Fibroblast of lung (primary cell): ENCODE measurements around the gene IL2RA.

Source experiments
- EZH2 ChIP-seq: IDR thresholded peaks from 2 replicates; pipeline ENCODE4 v1.5.1; 2012; ENCODE audit warnings: low read length, control low read depth, mild to moderate bottlenecking; ENCODE audit errors: missing control alignments
- TF ChIP-seq, protein P1 (sequence below), 2 donors: IDR thresholded peaks in 1 of 2; conservative IDR thresholded peaks in 1 of 2; 1 replicate in 1 of 2; 2 replicates in 1 of 2; pipeline ENCODE4 v1.5.1; 2011 to 2012; ENCODE audit warnings: low read length in 2 of 2, control low read depth in 1 of 2, inconsistent platforms in 1 of 2, low read depth in 1 of 2, mild to moderate bottlenecking in 1 of 2

DNA sequence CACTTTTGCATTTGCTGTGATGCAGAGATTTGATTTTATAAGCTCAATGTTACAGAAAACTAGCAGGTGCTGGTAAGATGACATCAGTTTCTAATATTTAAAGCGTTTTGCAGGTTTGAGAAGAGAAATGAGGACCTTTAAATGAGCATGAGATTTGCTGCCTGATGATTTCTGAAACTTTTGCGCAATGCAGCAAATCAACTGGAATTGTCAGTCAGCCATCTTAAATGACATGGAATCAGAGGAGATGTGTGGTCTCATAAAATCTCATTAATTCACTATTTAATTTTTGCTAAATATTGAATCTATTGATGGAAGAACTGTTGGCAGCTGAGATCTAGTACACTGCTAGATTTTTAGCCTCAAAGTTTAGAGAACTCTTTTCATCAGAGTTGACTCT lies 30.6 kb upstream of the IL2RA start:
- TF ChIP-seq, protein P1, sequence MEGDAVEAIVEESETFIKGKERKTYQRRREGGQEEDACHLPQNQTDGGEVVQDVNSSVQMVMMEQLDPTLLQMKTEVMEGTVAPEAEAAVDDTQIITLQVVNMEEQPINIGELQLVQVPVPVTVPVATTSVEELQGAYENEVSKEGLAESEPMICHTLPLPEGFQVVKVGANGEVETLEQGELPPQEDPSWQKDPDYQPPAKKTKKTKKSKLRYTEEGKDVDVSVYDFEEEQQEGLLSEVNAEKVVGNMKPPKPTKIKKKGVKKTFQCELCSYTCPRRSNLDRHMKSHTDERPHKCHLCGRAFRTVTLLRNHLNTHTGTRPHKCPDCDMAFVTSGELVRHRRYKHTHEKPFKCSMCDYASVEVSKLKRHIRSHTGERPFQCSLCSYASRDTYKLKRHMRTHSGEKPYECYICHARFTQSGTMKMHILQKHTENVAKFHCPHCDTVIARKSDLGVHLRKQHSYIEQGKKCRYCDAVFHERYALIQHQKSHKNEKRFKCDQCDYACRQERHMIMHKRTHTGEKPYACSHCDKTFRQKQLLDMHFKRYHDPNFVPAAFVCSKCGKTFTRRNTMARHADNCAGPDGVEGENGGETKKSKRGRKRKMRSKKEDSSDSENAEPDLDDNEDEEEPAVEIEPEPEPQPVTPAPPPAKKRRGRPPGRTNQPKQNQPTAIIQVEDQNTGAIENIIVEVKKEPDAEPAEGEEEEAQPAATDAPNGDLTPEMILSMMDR (conservative IDR thresholded peaks at IDR 0.05 in 1 of 2, IDR thresholded peaks at IDR 0.05 in 1 of 2; ENCODE audit: low read depth in 1 of 2, low read length in 2 of 2) = no peak
- no peak for TF ChIP-seq EZH2
